ENCODE results near the gene TBC1D2.

TBC1D2 gene

GRCh38 chr9:98159790-98160189 lies 95.7 kb downstream of the TBC1D2 start:
- ChIA-PET POLR2A (interaction anchor here (0.6 kb wide), 2 partner anchors 37 to 92 kb away, joined by 3 to 5 read pairs; no protein-coding TSS in a partner anchor), CTCF (interaction anchor here (1.0 to 2.2 kb wide), 5 partner anchors 8 to 86 kb away, joined by 3 to 9 read pairs (median 4); no protein-coding TSS in a partner anchor)
- no peak for DNase-seq (ENCODE audit: extremely low spot score)
- TF ChIP-seq CTCF (IDR thresholded peaks at IDR 0.05; ENCODE audit: control extremely low read depth, extremely low read depth, low read depth, missing control alignments), result no peak

DNA sequence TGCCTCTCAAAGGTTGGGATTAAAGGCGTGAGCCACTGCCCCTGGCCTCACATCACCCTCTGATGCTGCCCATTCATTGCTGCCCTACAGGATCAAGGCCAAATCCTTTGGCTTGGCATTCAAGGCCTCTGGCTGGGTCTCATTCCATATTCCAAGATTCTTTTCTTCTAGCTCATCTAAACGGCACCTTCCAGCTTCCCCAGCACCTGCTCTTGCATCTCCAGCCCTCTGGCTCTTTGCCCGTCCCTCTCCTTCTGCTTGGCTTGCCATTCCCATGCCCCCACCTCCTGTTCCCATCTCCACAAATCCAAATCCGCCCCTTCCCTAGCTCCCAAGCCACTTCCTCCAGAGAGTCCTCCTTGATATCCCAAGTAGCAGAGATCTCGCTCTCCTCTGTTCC lies 96.1 kb downstream of the TBC1D2 start:
- no peak for DNase-seq (ENCODE audit: extremely low spot score)
- ChIA-PET POLR2A (interaction anchor here (0.6 kb wide), 1 partner anchor 37 kb away, joined by 5 read pairs; no protein-coding TSS in a partner anchor), CTCF (interaction anchor here (1.0 to 2.2 kb wide), 5 partner anchors 9 to 85 kb away, joined by 3 to 9 read pairs (median 4); no protein-coding TSS in a partner anchor)
- no peak for TF ChIP-seq CTCF (IDR thresholded peaks at IDR 0.05; ENCODE audit: control extremely low read depth, extremely low read depth, low read depth, missing control alignments)

- ChIA-PET CTCF (interaction anchor here (1.1 to 2.2 kb wide), 2 partner anchors 13 to 20 kb away, joined by 3 to 9 read pairs; no protein-coding TSS in a partner anchor), POLR2A (interaction anchor here (0.6 kb wide), 1 partner anchor 102 kb away, joined by 5 read pairs; the partner anchor contains the start of gene NANS)
- TF ChIP-seq CTCF (IDR thresholded peaks at IDR 0.05; ENCODE audit: control extremely low read depth, extremely low read depth, low read depth, missing control alignments), result no peak
- no peak for DNase-seq (ENCODE audit: extremely low spot score)
These were observed 97.2 kb downstream of the TBC1D2 start for GRCh38 chr9:98158071-98158831.

DNA sequence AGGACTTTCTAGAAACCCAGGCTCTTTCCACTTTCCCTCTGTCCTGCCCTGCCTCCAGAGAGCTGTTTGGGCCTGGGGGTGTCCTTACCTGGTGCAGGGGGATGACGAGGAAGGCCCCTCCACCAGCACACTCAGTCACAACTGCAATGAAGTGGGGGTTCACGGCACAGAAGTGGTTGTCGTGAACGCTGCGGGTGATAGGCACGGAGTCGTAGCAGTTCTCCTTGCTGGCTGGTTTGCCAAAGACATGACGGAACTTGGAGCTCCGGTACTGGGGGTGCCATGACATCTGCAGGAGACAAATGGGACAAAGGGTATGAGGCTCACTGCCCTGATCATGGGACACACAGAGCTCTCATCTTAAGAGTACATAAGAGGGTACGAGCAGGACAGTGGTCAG lies 98.1 kb downstream of the TBC1D2 start:
- DNase-seq (ENCODE audit: extremely low spot score), result no peak
- ChIA-PET CTCF (interaction anchor here (0.9 to 1.1 kb wide), 2 partner anchors 11 to 21 kb away, joined by 3 read pairs; no protein-coding TSS in a partner anchor), POLR2A (interaction anchor here (0.6 kb wide), 1 partner anchor 101 kb away, joined by 5 read pairs; the partner anchor contains the start of gene NANS)
- no peak for TF ChIP-seq CTCF (IDR thresholded peaks at IDR 0.05; ENCODE audit: control extremely low read depth, extremely low read depth, low read depth, missing control alignments)

GRCh38 chr9:98154678-98155077 lies 100.8 kb downstream of the TBC1D2 start:
- ChIA-PET POLR2A (no interaction called here), CTCF (no interaction called here)
- no peak for TF ChIP-seq CTCF (IDR thresholded peaks at IDR 0.05; ENCODE audit: control extremely low read depth, extremely low read depth, low read depth, missing control alignments)
- no peak for DNase-seq (ENCODE audit: extremely low spot score)

GRCh38 chr9:98152526-98152925 lies 102.9 kb downstream of the TBC1D2 start:
- ChIA-PET POLR2A (no interaction called here), CTCF (interaction anchor here (1.2 kb wide), 1 partner anchor 53 kb away, joined by 3 read pairs; no protein-coding TSS in a partner anchor)
- DNase-seq (ENCODE audit: extremely low spot score), result no peak
- TF ChIP-seq CTCF (IDR thresholded peaks at IDR 0.05; ENCODE audit: control extremely low read depth, extremely low read depth, low read depth, missing control alignments), result no peak
